GM23338 (cell line): ENCODE results near the gene RIPOR3.

ENCODE experiments used
- CREB1 ChIP-seq: fragments of 250-450 bp; sonication (Bioruptor Pico); IDR thresholded peaks from 2 replicates; pipeline ENCODE4 v1.5.0; 2020; ENCODE audit warnings: low read depth, mild to moderate bottlenecking, moderate library complexity
- CTCF ChIP-seq, 2 experiments: fragments of 200-600 bp in 1 of 2; sonication (generic) in 1 of 2; conservative IDR thresholded peaks; 2 replicates each; pipeline versions ENCODE4 v1.5.1 to v1.6.1; 2016 to 2017; ENCODE audit warnings: antibody characterized with exemption in 2 of 2, low read depth in 2 of 2, mild to moderate bottlenecking in 2 of 2, moderate library complexity in 1 of 2
- ETS1 ChIP-seq: IDR thresholded peaks from 2 replicates; pipeline ENCODE4 v1.6.1; 2016; ENCODE audit warnings: antibody characterized with exemption
- EZH2 ChIP-seq: fragments of 200-600 bp; sonication (generic); IDR thresholded peaks from one replicate; pipeline ENCODE4 v1.8.0; 2017; ENCODE audit warnings: antibody characterized with exemption, mild to moderate bottlenecking, low read depth; ENCODE audit not compliant: unreplicated experiment
- POLR2AphosphoS5 ChIP-seq: IDR thresholded peaks from 2 replicates; pipeline ENCODE4 v1.6.1; 2016; ENCODE audit warnings: antibody characterized with exemption, low read depth
- REST ChIP-seq: IDR thresholded peaks from one replicate; pipeline ENCODE4 v1.6.1; 2018; ENCODE audit warnings: antibody characterized with exemption; ENCODE audit not compliant: unreplicated experiment

GRCh38 chr20:50655311-50655880 lies 35.9 kb downstream of the RIPOR3 start:
- TF ChIP-seq CTCF (conservative IDR thresholded peaks at IDR 0.05; ENCODE audit: low read depth in 2 of 2) (no peak), CREB1 (CRISPR knock-in tag) (no peak), EZH2 (no peak), ETS1 (no peak), REST (no peak), POLR2AphosphoS5 (no peak)
